Upper lobe of right lung (tissue), 1 donor: Measurements from ENCODE around the gene SLC25A36. TPM values are rescaled to one million over a fixed set of nuclear protein-coding genes. Genes with fewer than 3 reads are reported as not detected.
A peak's percentile ranks its signal among the peaks of the same experiment; 100 is the strongest.
"Not testable (repeated sequence)": the region's sequence is repeated elsewhere in the genome, so short reads cannot be mapped to it uniquely, and the experiment has no call there.

Source experiments
- ATAC-seq: fragments of 200-7000 bp; cut with Tn5 transposase; one replicate; pipeline ENCODE4 v1.9.1; 2020; ENCODE audit warnings: mild to moderate bottlenecking, moderate library complexity
- DNase-seq: peaks from one replicate; pipeline ENCODE4 v3.0.0-alpha.2; 2020
- H3K27ac ChIP-seq: fragments of 200-600 bp; one replicate; pipeline ENCODE4 v1.8.0; 2022
- H3K27me3 ChIP-seq: fragments of 200-600 bp; one replicate; pipeline ENCODE4 v1.8.0; 2022; ENCODE audit warnings: mild to moderate bottlenecking
- H3K36me3 ChIP-seq: fragments of 200-600 bp; one replicate; pipeline ENCODE4 v1.8.0; 2022
- H3K4me1 ChIP-seq: fragments of 200-600 bp; one replicate; pipeline ENCODE4 v1.8.0; 2022
- H3K4me3 ChIP-seq: fragments of 200-600 bp; one replicate; pipeline ENCODE4 v1.8.0; 2022; ENCODE audit warnings: mild to moderate bottlenecking
- H3K9me3 ChIP-seq: fragments of 200-600 bp; one replicate; pipeline ENCODE4 v1.8.0; 2022
- CTCF ChIP-seq: fragments of 200-600 bp; IDR thresholded peaks from one replicate; pipeline ENCODE4 v1.8.0; 2022; ENCODE audit warnings: antibody characterized with exemption
- intact Hi-C: fragments of 100-400 bp; cut with DNase I; formaldehyde crosslinking; loops from one replicate; pipeline ENCODE4 v1.11.0; 2022
- total RNA-seq: library from RNA; stranded (reverse); fragmentation: NEBNext Ultra II Directional; extraction: Animal tissue kit (Norgen Biotek cat#: 25700); gene quantifications from one replicate; pipeline ENCODE4 v1.2.1, GENCODE V29; 2021
- donor health status: DM: no; HTN: yes; CAD: no; lungs with severe emphysema.

Gene SLC25A36
- total RNA-seq, 1 donor from 2014 or later: 83.4 TPM

- Histone ChIP-seq H3K27me3 (peaks cover 6% of the 10 kb centered on the region), H3K36me3 (no peaks in the 10 kb centered on the region), H3K27ac (no peak overlapping the region), H3K9me3 (no peaks in the 10 kb centered on the region), H3K4me3 (no peak overlapping the region), H3K4me1 (no peaks in the 10 kb centered on the region)
- intact Hi-C loops: no loop called here
- TF ChIP-seq CTCF: no peak
- DNase-seq (no peak), ATAC-seq (no peak)
Observed at GRCh38 chr3:140933109-140933508, 8.5 kb upstream of the SLC25A36 start.

GRCh38 chr3:140933552-140933951 is 8.1 kb upstream of the SLC25A36 start:
- intact Hi-C loops: no loop called here
- no peak for ATAC-seq
- H3K27me3 ChIP-seq: peaks cover 6% of the 10 kb centered on the region

GRCh38 chr3:140939305-140939704 is 2.3 kb upstream of the SLC25A36 start:
- H3K27ac ChIP-seq, H3K27me3 ChIP-seq, intact Hi-C loops, H3K36me3 ChIP-seq, ATAC-seq, H3K4me3 ChIP-seq, H3K9me3 ChIP-seq, DNase-seq: not testable (repeated sequence)
- peaks cover 13% of the 10 kb centered on the region for H3K4me1 ChIP-seq

More at GRCh38 chr3:140933552-140933951, 8.1 kb upstream of the SLC25A36 start:
- H3K4me3 ChIP-seq: no peak overlapping the region
- H3K27ac ChIP-seq: no peak overlapping the region
- H3K36me3 ChIP-seq: no peaks in the 10 kb centered on the region
- H3K9me3 ChIP-seq: no peaks in the 10 kb centered on the region
- DNase-seq: no peak
- H3K4me1 ChIP-seq: no peaks in the 10 kb centered on the region
- TF ChIP-seq CTCF: no peak

GRCh38 chr3:140941090-140941433 is 574 bp upstream of the SLC25A36 start:
- Histone ChIP-seq H3K27ac (peak overlapping the region; percentile 99), H3K36me3 (no peaks in the 10 kb centered on the region), H3K4me1 (peaks cover 28% of the 10 kb centered on the region), H3K4me3 (peak overlapping the region; percentile 84), H3K27me3 (no peaks in the 10 kb centered on the region), H3K9me3 (no peaks in the 10 kb centered on the region)
- intact Hi-C loops: no loop called here
- no peak for ATAC-seq
- TF ChIP-seq CTCF: no peak
- no peak for DNase-seq

GRCh38 chr3:140942221-140943104 is 827 bp downstream of the SLC25A36 start:
- no peaks in the 10 kb centered on the region for H3K9me3 ChIP-seq
- H3K4me1 ChIP-seq: peaks cover 31% of the 10 kb centered on the region
- peak; percentile 72 for ATAC-seq
- peak overlapping the region; percentile 84 for H3K4me3 ChIP-seq
- peak overlapping the region; percentile 99 for H3K27ac ChIP-seq
- TF ChIP-seq CTCF: no peak
- intact Hi-C loops: no loop called here
- no peaks in the 10 kb centered on the region for H3K27me3 ChIP-seq
- no peaks in the 10 kb centered on the region for H3K36me3 ChIP-seq
- DNase-seq: peak; percentile 85

GRCh38 chr3:140943781-140944552 is 2.3 kb downstream of the SLC25A36 start:
- intact Hi-C loops: no loop called here
- peak overlapping the region; percentile 99 for H3K27ac ChIP-seq
- ATAC-seq (no peak), DNase-seq (no peak)
- H3K4me3 ChIP-seq: peak overlapping the region; percentile 84
- no peaks in the 10 kb centered on the region for H3K36me3 ChIP-seq
- H3K27me3 ChIP-seq: no peaks in the 10 kb centered on the region
- no peaks in the 10 kb centered on the region for H3K9me3 ChIP-seq
- peaks cover 34% of the 10 kb centered on the region for H3K4me1 ChIP-seq
- no peak for TF ChIP-seq CTCF
